Measurements from ENCODE around the gene HP.
"Not testable (repeated sequence)": the region's sequence is repeated elsewhere in the genome, so short reads cannot be mapped to it uniquely, and the experiment has no call there.

Gene HP

GRCh38 chr16:72072514-72073342, 18.4 kb downstream of the HP start:
- Histone ChIP-seq H2BK120ac (ENCODE audit: low read depth, low read length) (no peak overlapping the region), H3K36me3 (ENCODE audit: control insufficient read depth in 1 of 2, insufficient read depth in 2 of 2, low read depth in 1 of 2, low read length in 2 of 2) (peaks cover 0 to 6% of the 10 kb centered on the region in 2 experiments), H3K4me2 (ENCODE audit: low read length, poor library complexity, severe bottlenecking) (no peak overlapping the region), H4K8ac (ENCODE audit: low read length) (no peak overlapping the region), H3K9ac (ENCODE audit: low read length) (no peak overlapping the region), H2AK5ac (ENCODE audit: low read length, severe bottlenecking) (no peak overlapping the region), H3K9me3 (ENCODE audit: control insufficient read depth, low read length) (no peaks in the 10 kb centered on the region), H2BK15ac (ENCODE audit: low read depth, poor library complexity, severe bottlenecking) (no peak overlapping the region), H3K4me1 (ENCODE audit: control insufficient read depth, insufficient read depth, low read depth, low read length) (no peaks in the 10 kb centered on the region), H2BK12ac (ENCODE audit: low read length in 2 of 2) (no peak overlapping the region), H4K91ac (ENCODE audit: low read length) (no peak overlapping the region), H3K4ac (ENCODE audit: low read depth in 1 of 2, low read length in 2 of 2) (no peak overlapping the region), H3K27ac (ENCODE audit: low read length, poor library complexity, severe bottlenecking) (no peak overlapping the region), H2AFZ (ENCODE audit: low read depth, low read length) (no peak overlapping the region), H3K18ac (ENCODE audit: low read depth in 1 of 2, low read length in 2 of 2) (no peak overlapping the region), H3K79me1 (replicated peaks; ENCODE audit: low read length, poor library complexity, severe bottlenecking) (peaks cover 2% of the 10 kb centered on the region), H2BK5ac (ENCODE audit: low read depth, low read length, poor library complexity, severe bottlenecking) (no peak overlapping the region), H3K14ac (ENCODE audit: low read length in 2 of 2) (no peak overlapping the region), H3K4me3 (ENCODE audit: insufficient read depth in 1 of 2, low read depth in 1 of 2, low read length in 2 of 2) (no peak overlapping the region), H3K27me3 (ENCODE audit: control insufficient read depth in 1 of 2, insufficient read depth in 1 of 2, low read length in 2 of 2) (no peaks in the 10 kb centered on the region), H3K23ac (ENCODE audit: low read length in 2 of 2) (no peak overlapping the region)
- WGBS: 76% methylated on average over 11 of the region's 12 CpGs
- no peak for DNase-seq

- H3K9me3 ChIP-seq (ENCODE audit: control insufficient read depth, low read length): no peaks in the 10 kb centered on the region
- H3K79me1 ChIP-seq (replicated peaks; ENCODE audit: low read length, poor library complexity, severe bottlenecking): no peaks in the 10 kb centered on the region
- H2BK5ac ChIP-seq (ENCODE audit: low read depth, low read length, poor library complexity, severe bottlenecking): no peak overlapping the region
- no peak overlapping the region for H2BK12ac ChIP-seq (ENCODE audit: low read length in 2 of 2)
- H3K27ac ChIP-seq (ENCODE audit: low read length, poor library complexity, severe bottlenecking): no peak overlapping the region
- H2BK15ac ChIP-seq (ENCODE audit: low read depth, poor library complexity, severe bottlenecking): no peak overlapping the region
- H3K27me3 ChIP-seq (ENCODE audit: control insufficient read depth in 1 of 2, insufficient read depth in 1 of 2, low read length in 2 of 2): no peaks in the 10 kb centered on the region
- H3K4me3 ChIP-seq (ENCODE audit: insufficient read depth in 1 of 2, low read depth in 1 of 2, low read length in 2 of 2): no peak overlapping the region
- H3K4me1 ChIP-seq (ENCODE audit: control insufficient read depth, insufficient read depth, low read depth, low read length): no peaks in the 10 kb centered on the region
- no peak overlapping the region for H4K8ac ChIP-seq (ENCODE audit: low read length)
- H4K91ac ChIP-seq (ENCODE audit: low read length): no peak overlapping the region
- H3K4me2 ChIP-seq (ENCODE audit: low read length, poor library complexity, severe bottlenecking): no peak overlapping the region
- no peak overlapping the region for H3K14ac ChIP-seq (ENCODE audit: low read length in 2 of 2)
- no peak overlapping the region for H3K18ac ChIP-seq (ENCODE audit: low read depth in 1 of 2, low read length in 2 of 2)
- H2AFZ ChIP-seq (ENCODE audit: low read depth, low read length): no peak overlapping the region
- no peak overlapping the region for H3K4ac ChIP-seq (ENCODE audit: low read depth in 1 of 2, low read length in 2 of 2)
- no peak overlapping the region for H3K23ac ChIP-seq (ENCODE audit: low read length in 2 of 2)
- WGBS: 93% methylated on average over 8 of the region's 8 CpGs
- H2AK5ac ChIP-seq (ENCODE audit: low read length, severe bottlenecking): no peak overlapping the region
- H3K9ac ChIP-seq (ENCODE audit: low read length): no peak overlapping the region
- peaks cover 0 to 6% of the 10 kb centered on the region in 2 experiments for H3K36me3 ChIP-seq (ENCODE audit: control insufficient read depth in 1 of 2, insufficient read depth in 2 of 2, low read depth in 1 of 2, low read length in 2 of 2)
- H2BK120ac ChIP-seq (ENCODE audit: low read depth, low read length): no peak overlapping the region
- no peak for DNase-seq
These were observed 19.4 kb downstream of the HP start for GRCh38 chr16:72073560-72074230.

DNA sequence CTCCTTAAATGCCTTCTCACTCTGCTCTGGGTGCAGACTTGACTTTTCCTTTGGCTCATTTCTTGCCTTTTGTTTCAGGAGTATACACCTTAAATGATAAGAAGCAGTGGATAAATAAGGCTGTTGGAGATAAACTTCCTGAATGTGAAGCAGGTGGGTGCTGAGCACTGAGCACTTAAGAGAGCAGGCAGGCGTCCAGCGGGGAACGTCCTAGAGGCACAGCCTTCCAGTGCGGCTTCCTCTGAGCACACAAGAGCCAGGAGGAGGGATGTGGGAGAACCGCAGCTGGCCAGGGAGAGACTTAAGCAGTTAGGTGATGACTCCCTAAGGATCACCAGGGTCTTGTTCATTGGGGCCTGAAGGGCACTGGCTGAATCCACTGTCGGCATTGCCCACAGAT, 20.8 kb downstream of the HP start:
- H3K9me3 ChIP-seq (ENCODE audit: control insufficient read depth, low read length); H3K23ac ChIP-seq (ENCODE audit: low read length in 2 of 2); H2BK15ac ChIP-seq (ENCODE audit: low read depth, poor library complexity, severe bottlenecking); H2BK120ac ChIP-seq (ENCODE audit: low read depth, low read length); H3K18ac ChIP-seq (ENCODE audit: low read depth in 1 of 2, low read length in 2 of 2); H3K27ac ChIP-seq (ENCODE audit: low read length, poor library complexity, severe bottlenecking); H3K36me3 ChIP-seq (ENCODE audit: control insufficient read depth in 1 of 2, insufficient read depth in 2 of 2, low read depth in 1 of 2, low read length in 2 of 2); H2AK5ac ChIP-seq (ENCODE audit: low read length, severe bottlenecking); H3K9ac ChIP-seq (ENCODE audit: low read length); H4K91ac ChIP-seq (ENCODE audit: low read length); H2AFZ ChIP-seq (ENCODE audit: low read depth, low read length); H3K4ac ChIP-seq (ENCODE audit: low read depth in 1 of 2, low read length in 2 of 2); H3K4me3 ChIP-seq (ENCODE audit: insufficient read depth in 1 of 2, low read depth in 1 of 2, low read length in 2 of 2); H2BK5ac ChIP-seq (ENCODE audit: low read depth, low read length, poor library complexity, severe bottlenecking); H3K4me1 ChIP-seq (ENCODE audit: control insufficient read depth, insufficient read depth, low read depth, low read length); H3K14ac ChIP-seq (ENCODE audit: low read length in 2 of 2); DNase-seq; H3K27me3 ChIP-seq (ENCODE audit: control insufficient read depth in 1 of 2, insufficient read depth in 1 of 2, low read length in 2 of 2); H3K79me1 ChIP-seq (replicated peaks; ENCODE audit: low read length, poor library complexity, severe bottlenecking); H4K8ac ChIP-seq (ENCODE audit: low read length); H2BK12ac ChIP-seq (ENCODE audit: low read length in 2 of 2); H3K4me2 ChIP-seq (ENCODE audit: low read length, poor library complexity, severe bottlenecking): not testable (repeated sequence)
- WGBS: 95% methylated on average over 2 of the region's 6 CpGs

DNA sequence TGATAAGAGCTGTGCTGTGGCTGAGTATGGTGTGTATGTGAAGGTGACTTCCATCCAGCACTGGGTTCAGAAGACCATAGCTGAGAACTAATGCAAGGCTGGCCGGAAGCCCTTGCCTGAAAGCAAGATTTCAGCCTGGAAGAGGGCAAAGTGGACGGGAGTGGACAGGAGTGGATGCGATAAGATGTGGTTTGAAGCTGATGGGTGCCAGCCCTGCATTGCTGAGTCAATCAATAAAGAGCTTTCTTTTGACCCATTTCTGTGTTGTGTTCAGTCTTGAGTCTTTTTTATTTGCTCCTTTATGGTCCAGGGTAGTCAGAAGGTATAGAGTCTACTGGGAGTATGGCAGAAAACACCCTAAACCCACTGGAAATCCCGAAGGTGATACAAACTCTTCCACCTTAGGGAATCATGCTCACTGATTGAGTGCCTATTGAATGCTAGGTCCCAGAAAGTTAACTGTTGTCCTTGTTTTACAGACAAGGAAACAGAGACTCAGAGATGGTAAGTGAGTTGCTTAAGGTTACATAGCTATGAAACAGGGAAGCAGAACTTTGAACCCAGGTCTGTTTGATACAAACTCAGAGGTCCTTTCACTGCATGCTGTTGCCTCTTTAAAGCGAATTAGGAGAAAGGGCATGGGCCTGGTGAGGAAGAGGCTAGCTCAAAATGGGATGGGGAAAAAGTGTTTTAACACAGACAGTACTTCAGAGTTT, 22.8 kb downstream of the HP start:
- not testable (repeated sequence) for H3K4ac ChIP-seq (ENCODE audit: low read depth in 1 of 2, low read length in 2 of 2); H3K9me3 ChIP-seq (ENCODE audit: control insufficient read depth, low read length); H3K27me3 ChIP-seq (ENCODE audit: control insufficient read depth in 1 of 2, insufficient read depth in 1 of 2, low read length in 2 of 2); H3K4me1 ChIP-seq (ENCODE audit: control insufficient read depth, insufficient read depth, low read depth, low read length); H2AFZ ChIP-seq (ENCODE audit: low read depth, low read length); H2BK120ac ChIP-seq (ENCODE audit: low read depth, low read length); H3K14ac ChIP-seq (ENCODE audit: low read length in 2 of 2); H3K9ac ChIP-seq (ENCODE audit: low read length); H4K91ac ChIP-seq (ENCODE audit: low read length); H4K8ac ChIP-seq (ENCODE audit: low read length); H3K18ac ChIP-seq (ENCODE audit: low read depth in 1 of 2, low read length in 2 of 2); H2BK5ac ChIP-seq (ENCODE audit: low read depth, low read length, poor library complexity, severe bottlenecking); H3K4me3 ChIP-seq (ENCODE audit: insufficient read depth in 1 of 2, low read depth in 1 of 2, low read length in 2 of 2); DNase-seq; H2BK12ac ChIP-seq (ENCODE audit: low read length in 2 of 2); H2AK5ac ChIP-seq (ENCODE audit: low read length, severe bottlenecking); H3K23ac ChIP-seq (ENCODE audit: low read length in 2 of 2); H3K36me3 ChIP-seq (ENCODE audit: control insufficient read depth in 1 of 2, insufficient read depth in 2 of 2, low read depth in 1 of 2, low read length in 2 of 2); H2BK15ac ChIP-seq (ENCODE audit: low read depth, poor library complexity, severe bottlenecking); H3K27ac ChIP-seq (ENCODE audit: low read length, poor library complexity, severe bottlenecking); H3K4me2 ChIP-seq (ENCODE audit: low read length, poor library complexity, severe bottlenecking); H3K79me1 ChIP-seq (replicated peaks; ENCODE audit: low read length, poor library complexity, severe bottlenecking)
- 100% methylated on average over 1 of the region's 5 CpGs for WGBS

Measured in mesenchymal stem cell (in vitro differentiated cells and primary cell).